Testis (tissue), 2 donors: ENCODE results near the gene ZPR1.

Experiments
- CTCF ChIP-seq, 3 experiments: fragments of 450-650 bp in 2 of 3; fragments of 200-600 bp in 1 of 3; sonication (generic) in 1 of 3; IDR thresholded peaks; one replicate each; pipeline ENCODE4 v1.5.1; 2016 to 2019; ENCODE audit warnings: antibody characterized with exemption in 3 of 3, mild to moderate bottlenecking in 2 of 3, moderate library complexity in 1 of 3
- POLR2A ChIP-seq: fragments of 450-650 bp; IDR thresholded peaks from one replicate; pipeline ENCODE4 v1.6.1; 2017; ENCODE audit warnings: antibody characterized with exemption, mild to moderate bottlenecking, moderate library complexity

- TF ChIP-seq CTCF (IDR thresholded peaks at IDR 0.05) (no peak), POLR2A (no peak)
Observed at GRCh38 chr11:116800610-116801009, 12.8 kb upstream of the ZPR1 start.
